Activated T-helper 9 cell treated with anti-CD3 and anti-CD28 coated beads, Interleukin-2, amount 50 U/mL, for 16 hours (primary cell): ENCODE data around the gene ACTL7B.
"Not testable (repeated sequence)": the region's sequence is repeated elsewhere in the genome, so short reads cannot be mapped to it uniquely, and the experiment has no call there.

Source experiments
- DNase-seq: peaks from one replicate; pipeline ENCODE4 v3.0.0-alpha.2; 2020; ENCODE audit warnings: low read depth

Gene ACTL7B, protein sequence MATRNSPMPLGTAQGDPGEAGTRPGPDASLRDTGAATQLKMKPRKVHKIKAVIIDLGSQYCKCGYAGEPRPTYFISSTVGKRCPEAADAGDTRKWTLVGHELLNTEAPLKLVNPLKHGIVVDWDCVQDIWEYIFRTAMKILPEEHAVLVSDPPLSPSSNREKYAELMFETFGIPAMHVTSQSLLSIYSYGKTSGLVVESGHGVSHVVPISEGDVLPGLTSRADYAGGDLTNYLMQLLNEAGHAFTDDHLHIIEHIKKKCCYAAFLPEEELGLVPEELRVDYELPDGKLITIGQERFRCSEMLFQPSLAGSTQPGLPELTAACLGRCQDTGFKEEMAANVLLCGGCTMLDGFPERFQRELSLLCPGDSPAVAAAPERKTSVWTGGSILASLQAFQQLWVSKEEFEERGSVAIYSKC

DNA sequence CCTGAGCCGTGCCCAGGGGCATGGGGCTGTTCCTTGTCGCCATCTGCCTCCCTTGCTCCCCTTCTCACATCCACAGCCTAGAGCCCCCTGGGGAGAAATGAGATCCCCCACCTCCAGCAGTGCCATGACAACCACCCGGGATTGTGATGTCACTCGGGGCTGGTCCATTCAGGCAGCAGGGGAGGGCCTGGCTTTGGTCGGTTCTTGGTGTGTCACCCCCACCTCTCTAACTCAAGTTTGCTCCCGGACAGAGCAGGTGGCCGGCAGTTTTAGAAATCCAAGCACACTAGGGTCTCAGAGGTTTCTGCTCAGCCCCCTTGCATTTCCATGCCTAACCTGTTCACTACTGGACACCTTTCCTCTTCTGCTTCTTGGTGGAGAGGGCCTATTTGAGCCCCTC, at the start of gene ACTL7B:
Gene ACTL7B (minus strand): TSS at position 99 of the 400 bp plus-strand sequence. CDS start 56 bp downstream, at position 43.
- no peak for DNase-seq

DNA sequence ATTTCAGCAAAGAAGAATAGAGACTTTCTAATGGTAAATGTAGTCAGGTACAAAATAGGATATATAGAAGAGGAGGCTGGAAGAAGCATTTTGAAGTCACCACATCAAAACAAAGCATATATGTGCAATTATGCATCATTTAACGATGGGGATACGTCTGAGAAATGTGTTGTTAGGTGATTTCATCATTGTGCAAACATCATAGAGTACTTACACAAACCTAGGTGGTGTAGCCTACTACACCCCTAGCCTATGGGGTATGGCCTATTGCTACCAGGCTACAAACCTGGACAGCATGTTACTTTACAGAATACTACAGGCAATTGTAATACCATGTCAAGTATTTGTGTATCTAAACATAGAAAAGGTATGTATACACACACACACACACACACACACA, 49.7 kb upstream of the ACTL7B start:
- DNase-seq = no peak

DNA sequence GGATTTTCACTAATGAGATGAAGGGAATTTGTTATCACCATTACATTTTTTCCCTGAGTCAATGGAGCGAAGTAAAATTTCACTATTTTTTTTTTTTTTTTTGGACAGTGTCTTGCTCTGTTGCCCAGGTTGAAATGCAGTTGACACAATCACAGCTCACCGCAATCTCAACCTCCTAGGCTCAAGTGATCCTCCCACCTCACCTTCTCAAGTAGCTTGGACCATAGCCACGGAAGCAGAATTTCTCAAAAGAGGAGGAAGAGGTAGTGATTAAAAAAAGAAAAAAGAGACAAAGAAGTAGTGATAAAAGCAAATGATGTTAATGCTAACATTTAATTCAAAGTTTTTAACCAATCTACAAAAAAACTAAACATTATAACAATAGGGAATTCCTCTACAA, 48.4 kb upstream of the ACTL7B start:
- no peak for DNase-seq

DNA sequence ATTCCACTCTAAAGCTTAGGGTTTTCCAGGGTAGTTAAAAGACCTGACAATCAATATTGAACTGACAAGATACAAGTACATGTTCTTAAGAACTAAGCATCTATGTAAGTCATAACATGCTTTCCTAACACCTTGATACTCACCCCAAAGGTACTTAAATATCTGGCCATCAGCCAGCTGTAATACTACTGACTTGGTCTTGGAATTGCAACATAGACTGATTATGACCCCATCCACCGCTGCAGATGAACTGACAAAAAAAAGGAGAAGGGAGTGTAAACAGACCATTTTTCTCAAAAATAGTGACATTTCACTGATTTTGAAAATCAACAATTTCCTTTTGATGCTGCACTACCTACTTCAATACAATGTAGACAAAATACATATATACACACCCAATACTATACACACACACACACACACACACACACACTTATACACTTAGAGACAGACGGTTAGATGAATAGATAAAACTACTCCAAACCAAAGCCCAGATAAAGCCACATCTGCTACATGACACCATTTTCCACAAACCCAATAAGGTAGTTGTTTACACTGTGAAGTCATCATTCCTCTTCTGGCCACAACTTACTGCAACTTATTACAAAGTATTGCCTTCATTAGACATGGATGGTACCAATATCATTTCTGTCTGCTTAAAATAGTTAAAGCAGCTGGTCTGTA, 47.8 kb upstream of the ACTL7B start:
- no peak for DNase-seq

DNA sequence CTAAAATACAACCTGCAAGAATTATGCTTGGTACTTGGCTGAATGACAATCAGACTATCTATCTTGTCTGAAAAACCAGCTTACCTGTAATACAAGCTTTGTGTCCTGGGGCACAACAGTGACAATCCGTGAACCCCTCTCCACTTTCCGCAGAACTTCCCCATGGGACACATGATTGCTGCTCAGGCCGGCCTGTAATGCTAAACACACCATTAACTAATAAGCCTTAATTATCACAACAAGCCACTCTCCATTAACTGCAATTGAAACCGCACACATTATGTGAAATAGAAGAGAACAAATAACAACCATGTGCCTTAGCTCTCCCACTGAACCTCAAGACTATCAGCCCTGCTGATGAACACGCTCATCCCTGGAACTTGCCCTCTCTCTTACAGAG, 44.4 kb upstream of the ACTL7B start:
- DNase-seq = no peak

DNA sequence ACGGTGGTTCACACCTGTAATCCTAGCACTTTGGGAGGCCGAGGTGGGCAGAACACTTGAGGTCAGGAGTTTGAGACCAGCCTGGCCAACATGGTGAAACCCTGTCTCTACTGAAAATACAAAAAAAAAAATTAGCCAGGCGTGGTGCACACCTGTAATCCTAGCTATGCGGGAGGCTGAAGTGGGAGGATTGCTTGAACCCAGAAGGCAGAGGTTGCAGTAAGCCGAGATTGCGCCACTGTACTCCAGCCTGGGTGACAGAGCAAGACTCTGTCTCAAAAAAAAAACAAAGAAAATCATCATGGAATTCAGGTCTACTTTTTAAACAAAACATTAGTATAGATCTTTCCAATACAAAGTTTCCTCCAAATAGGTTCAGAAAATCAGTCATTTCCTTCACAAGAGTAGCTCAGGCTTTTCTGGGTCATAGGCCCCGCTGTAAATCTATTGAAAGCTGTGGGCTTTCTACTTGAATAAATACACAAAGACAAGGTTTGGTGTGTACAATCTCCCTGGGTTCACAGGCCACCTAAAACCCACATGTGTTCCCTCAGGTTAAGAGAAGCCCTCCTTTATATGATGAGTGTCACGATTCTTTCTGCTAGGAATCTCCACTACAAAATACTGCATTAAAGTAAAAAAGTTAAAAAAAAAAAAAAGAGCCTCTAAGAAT, 43.4 kb upstream of the ACTL7B start:
- DNase-seq = not testable (repeated sequence)

DNA sequence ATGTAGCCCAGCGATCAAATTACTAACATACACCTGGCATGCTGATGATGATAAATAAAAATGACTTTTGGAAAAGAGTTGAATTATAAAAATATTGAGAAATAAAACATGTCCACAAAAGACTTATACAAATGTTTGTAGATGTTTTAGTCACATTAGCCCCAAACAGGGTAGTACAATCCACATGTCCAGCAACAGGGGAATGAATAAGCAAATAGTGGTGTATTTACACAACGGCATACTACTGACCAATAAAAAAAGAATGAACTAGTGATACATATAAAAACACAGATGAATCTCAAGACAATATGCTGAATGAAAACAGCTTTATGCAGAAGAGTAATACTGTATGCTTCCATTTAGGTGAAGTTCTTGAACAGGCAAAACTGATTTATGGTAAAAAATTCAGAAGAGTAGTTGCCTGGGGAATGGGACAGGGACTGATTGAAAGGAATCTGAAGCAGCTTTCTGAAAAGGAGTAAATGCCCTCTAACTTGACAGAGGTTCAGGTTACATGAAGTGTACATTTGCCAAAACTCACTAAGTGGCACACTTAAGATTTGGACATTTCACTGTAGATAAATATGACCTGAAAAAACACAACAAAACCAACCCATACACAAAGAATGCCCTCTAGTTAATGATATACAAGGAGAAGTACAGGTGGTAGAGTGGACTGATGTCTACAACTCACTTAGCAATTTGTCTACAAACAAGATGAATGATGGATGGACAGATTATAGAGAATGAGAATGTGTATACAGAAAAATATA, 41.7 kb upstream of the ACTL7B start:
- no peak for DNase-seq

DNA sequence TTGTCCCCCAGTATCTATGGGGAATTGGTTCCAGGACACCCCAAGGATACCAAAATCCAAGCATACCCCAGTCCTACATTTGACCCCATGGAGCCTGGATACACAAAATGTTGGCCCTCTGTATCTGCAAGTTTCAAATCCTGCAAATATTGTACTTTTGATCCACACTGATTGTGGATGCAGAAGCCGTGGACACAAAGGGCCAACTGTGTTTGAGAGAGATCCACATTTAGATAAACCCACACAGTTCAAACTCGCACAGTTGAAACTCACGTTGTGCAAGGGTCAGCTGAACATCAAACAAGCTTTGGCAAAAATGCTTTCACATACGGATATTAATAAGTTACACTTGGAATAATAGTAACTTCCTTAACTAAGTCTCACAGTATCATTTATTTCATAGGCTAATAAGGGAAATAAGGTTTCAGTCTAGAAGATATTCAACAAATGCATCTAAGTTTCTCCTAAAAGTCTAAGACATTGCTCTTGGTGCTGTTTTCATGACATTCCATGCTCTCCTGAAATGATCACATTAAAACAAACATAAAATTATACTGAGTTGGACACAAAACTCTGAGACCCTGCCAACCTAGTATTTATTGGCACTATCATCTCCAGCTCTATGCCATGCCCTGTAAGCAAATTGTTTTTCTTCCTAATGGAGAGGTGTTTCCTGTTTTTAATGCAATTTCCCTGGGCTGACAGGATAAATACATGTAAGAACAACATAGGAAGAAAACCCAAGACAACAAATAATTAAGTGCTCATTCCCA, 38.6 kb upstream of the ACTL7B start:
- DNase-seq = no peak

DNA sequence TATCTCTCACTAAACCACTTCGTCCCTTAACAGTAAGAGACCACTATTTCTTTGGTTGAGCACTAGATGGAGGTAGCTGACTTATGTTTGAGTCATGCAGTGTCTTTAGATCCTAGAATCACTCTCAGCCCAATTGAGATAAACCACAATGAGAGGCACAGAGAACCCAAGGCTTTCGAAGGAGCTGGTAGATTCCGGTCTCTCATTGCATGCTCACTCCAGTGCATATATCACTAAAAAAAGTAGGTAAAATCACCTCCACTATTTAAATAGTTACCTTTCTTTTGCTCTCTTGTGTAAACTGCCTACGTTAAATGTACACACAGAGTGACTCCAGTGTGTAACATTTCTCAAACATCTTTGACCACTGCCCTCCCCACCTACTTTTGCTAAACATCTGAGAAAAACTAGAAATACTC, 33.9 kb upstream of the ACTL7B start:
- DNase-seq = no peak

DNA sequence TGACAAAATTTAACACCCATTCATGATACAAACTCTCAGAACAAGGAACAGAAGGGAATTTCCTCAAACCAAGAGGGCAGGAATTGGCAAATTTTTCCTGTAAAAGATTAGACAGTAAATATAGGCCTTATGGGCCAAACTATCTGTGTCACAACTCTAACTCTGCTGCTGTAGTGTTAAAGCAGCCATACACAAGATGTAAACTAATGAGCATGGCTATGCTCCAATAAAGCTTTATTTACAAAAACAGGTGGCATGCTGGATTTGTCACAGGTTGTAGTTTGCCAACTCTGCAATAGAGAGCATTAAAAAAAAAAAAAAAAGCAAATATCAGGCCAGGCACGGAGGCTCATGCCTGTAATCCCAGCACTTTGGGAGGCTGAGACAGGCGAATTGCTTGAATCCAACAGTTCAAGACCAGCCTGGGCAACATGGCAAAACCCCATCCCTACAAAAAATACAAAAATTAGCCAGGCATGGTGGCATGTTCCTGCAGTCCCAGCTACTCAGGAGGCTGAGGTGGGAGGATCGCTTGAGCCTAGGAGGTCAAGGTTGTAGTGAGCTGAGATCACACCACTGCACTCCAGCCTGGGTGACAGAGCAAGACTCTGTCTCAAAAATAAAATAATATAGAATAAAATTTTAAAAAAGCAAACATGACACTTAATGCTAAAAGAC, 30.9 kb upstream of the ACTL7B start:
- not testable (repeated sequence) for DNase-seq

DNA sequence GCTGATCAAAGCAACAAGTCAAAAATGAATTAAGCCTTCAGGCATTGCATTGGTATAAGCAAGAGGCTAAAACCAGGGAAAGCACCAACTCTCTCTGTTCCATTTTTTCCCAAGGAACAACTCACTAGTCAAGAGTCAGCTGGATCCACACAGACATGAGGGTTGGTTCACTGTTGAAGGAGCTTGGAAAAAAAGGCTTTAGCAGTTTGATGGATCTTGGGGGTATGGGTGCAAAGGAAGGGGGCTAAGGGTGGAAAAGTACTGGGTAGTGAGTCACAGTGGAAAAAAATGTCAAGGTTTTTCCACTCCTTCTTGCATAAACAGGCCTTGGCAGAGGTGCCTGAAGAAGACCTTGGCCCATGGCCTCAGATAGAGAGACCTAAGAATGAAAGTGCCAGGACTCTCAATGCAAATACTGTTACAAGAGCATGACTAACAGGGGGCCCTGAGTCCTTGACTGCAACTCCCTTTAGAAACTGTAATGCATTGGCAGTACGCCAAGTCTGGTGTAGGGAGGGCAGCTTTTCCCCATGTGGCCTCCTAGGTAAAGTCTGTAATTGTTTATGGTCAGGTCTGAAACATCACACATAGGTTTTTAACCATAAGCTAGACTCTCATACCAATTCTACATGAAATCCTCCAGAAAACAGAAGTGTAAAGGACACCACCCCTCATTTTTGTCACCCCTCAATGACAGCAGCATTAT, 30.0 kb upstream of the ACTL7B start:
- no peak for DNase-seq

DNA sequence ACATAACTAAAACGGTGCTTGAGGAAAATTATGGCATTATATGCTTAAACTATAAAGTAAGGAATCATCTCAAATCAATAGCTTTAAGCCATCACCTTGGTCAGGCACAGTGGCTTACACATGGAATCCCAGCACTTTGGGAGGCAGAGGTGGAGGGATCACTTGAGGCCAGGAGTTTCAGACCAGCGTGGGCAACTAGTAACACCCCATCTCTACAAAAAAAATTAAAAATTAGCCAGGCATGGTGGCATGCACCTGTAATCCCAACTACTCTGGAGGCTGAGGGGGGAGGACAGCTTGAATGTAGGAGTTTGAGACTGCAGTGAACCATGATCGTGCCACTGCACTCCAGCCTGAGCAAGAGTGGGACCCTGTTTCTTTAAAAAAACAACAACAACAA, 28.9 kb upstream of the ACTL7B start:
- DNase-seq = no peak

DNA sequence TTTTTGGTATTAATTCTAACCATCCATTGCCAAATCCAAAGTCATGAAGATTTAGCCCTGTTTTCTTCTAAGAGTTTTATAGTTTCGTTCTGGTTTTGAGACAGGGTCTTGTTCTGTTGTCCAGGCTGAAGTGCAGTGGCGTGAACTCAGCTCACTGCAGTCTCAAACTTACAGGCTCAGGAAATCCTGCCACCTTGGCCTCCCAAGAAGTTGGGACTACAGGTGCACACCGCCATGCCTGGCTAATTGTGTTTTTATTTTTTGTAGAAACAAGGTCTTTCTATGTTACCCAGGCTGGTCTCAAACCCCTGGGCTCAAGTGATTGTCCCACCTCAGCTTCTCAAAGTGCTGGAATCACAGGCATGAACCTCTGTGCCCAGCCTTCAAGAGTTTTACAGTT, 27.3 kb upstream of the ACTL7B start:
- DNase-seq = no peak

DNA sequence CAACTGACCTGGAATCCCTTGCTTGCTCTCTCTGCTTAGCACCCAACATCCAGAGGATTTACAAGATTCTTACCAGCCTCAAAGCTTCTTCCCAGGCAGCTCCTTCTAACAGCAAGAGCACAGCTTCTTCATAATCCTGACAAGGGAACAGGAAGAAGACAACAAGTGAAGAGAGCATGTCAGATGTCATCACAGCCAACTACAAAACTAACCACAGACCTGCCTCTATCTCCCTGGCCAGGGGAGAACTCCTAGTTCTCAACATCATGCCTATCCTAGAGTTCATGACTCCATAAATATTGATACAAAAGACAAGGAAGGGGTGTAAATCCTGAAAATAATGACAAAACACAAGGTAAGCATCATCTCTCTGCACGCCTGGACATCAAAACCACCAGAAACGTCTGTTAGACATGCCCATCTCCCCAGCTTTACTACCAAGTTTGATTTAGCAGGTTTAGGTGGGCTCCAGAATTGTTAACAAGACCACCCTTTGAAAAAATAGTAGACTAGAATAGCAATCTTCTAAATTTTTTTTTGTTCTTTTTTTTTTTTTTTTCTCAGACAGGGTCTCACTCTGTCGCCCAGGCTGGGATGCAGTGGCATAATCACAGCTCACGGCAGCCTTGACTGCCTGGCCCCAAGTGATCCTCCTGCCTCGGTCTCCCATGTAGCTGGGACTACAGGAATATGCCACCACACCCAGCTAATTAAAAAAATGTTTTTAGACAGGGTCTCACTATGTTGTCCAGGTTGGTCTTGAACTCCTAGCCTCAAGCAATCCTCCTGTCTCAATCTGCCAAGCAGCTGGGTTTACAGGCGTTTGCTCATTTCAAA, 26.5 kb upstream of the ACTL7B start:
- no peak for DNase-seq

DNA sequence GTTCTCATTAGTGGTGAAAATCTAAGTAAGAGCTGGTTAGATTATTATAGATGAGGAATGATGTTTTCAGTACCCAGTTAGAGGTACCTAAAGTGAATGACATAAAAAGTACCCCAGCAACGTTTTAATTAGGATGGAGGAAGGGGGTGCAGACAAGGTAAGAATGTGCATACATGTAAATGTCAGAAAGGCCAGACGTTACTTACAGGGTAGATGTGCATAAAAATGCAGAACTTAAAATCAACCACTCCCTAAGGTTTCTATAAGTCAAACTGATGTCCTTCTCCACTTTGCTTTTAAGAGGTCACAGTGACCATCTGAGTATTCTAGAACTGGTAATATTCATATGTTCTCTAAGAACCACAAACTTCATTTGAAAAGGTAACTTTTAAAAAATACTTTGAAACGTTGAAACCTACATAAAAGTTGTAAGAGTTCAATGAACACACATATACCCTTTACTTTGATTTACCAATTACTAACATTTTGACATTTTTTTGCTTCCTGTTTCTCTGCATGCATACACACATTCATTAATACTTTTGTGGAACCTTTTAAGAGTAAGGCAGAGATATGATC, 25.0 kb upstream of the ACTL7B start:
- DNase-seq = no peak

DNA sequence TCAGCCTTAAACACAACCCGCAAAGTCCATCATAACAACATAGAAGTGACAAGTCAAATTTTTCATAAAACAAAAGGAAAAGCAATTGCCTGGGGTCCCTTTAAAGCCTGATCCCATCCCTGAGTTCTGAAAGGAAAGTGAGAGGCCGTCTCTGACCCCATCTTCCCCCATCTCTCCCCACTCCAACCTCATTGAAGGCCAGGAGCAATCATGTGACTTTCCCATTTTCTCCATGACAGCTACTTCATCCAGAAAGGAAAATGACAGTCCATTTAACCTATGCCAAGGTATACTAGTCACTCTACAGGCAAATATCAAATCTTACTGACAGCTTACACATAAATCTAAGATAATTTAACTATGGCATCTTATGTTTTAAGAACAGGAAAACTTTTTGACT, 21.7 kb upstream of the ACTL7B start:
- no peak for DNase-seq

DNA sequence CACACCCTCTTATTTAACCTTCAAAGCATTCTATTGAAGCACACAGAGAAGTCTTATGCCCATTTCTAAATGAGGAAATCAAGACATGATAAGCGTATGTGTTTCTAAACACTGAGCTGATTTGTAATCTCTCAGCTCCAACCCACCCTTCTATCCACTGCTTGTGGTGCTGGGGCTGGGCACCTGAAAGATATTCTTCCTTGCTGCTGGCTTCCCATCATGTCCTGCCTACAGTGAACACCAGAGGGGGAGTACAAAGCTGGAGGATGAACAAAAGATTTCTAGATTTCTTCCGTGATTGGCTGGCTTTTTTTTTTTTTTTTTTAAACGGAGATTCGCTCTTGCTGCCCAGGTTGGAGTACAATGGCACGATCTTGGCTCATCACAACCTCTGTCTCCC, 20.6 kb upstream of the ACTL7B start:
- no peak for DNase-seq

DNA sequence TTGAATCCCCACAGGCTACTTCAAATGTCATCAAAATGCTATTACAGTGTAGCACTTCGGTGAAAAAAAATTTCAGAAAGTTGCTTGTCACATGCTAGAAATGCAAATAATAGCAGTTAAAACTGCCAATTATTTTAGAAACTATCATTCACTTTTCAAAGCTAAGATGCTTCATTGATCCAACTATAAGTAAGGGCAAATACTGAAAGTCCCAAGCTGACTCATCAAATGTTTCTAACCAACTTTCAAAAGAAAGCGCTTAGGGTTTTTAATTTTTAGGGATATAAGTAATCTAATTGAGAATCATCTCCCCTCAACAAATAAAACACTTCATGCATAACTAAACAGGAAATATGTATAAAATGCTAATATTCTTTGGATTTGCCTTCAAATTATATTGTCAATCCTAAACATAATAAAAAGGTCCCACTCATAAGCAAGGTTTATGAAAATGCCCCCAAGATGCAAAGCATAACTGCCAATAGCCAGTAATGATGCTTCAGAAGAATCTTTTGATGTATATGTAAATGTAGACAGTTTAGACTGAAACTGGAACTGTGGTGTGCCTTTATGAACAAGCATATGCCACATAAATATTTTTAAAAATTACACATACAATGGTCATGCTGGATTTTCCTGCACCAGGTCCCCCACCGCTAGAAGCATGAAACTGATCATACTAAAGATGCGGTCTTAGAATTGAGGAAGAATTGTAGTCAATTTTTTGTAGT, 18.4 kb upstream of the ACTL7B start:
- DNase-seq = no peak
